Measurements from ENCODE around the gene OTUD4.
"Not testable (repeated sequence)": the region's sequence is repeated elsewhere in the genome, so short reads cannot be mapped to it uniquely, and the experiment has no call there.

OTUD4 gene, protein sequence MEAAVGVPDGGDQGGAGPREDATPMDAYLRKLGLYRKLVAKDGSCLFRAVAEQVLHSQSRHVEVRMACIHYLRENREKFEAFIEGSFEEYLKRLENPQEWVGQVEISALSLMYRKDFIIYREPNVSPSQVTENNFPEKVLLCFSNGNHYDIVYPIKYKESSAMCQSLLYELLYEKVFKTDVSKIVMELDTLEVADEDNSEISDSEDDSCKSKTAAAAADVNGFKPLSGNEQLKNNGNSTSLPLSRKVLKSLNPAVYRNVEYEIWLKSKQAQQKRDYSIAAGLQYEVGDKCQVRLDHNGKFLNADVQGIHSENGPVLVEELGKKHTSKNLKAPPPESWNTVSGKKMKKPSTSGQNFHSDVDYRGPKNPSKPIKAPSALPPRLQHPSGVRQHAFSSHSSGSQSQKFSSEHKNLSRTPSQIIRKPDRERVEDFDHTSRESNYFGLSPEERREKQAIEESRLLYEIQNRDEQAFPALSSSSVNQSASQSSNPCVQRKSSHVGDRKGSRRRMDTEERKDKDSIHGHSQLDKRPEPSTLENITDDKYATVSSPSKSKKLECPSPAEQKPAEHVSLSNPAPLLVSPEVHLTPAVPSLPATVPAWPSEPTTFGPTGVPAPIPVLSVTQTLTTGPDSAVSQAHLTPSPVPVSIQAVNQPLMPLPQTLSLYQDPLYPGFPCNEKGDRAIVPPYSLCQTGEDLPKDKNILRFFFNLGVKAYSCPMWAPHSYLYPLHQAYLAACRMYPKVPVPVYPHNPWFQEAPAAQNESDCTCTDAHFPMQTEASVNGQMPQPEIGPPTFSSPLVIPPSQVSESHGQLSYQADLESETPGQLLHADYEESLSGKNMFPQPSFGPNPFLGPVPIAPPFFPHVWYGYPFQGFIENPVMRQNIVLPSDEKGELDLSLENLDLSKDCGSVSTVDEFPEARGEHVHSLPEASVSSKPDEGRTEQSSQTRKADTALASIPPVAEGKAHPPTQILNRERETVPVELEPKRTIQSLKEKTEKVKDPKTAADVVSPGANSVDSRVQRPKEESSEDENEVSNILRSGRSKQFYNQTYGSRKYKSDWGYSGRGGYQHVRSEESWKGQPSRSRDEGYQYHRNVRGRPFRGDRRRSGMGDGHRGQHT

GRCh38 chr4:145180298-145181090 lies at the start of gene OTUD4:
Gene OTUD4, minus strand, starts transcription at chr4:145180589. Its CDS starts 616 bp downstream, at chr4:145179973.
- peak; percentile 92 for DNase-seq (ENCODE audit: low spot score)

GRCh38 chr4:145223228-145223627 lies 42.8 kb upstream of the OTUD4 start:
- DNase-seq (ENCODE audit: low spot score), result not testable (repeated sequence)

DNA sequence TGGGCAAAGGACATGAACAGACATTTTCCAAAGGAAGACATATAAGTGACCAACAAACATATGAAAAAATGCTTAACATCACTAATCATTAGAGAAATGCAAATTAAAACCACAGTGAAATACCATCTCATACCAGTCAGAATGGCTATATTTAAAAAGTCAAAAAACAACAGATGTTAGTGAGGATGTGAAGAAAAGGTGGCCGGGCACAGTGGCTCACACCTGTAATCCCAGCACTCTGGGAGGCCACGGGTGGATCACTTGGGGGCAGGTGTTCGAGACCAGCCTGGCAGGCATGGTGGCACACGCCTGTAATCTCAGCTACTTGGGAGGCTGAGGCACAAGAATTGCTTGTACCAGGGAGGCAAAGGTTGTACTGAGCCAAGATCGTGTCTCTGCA lies 41.1 kb upstream of the OTUD4 start:
- DNase-seq (ENCODE audit: low spot score), result not testable (repeated sequence)

DNA sequence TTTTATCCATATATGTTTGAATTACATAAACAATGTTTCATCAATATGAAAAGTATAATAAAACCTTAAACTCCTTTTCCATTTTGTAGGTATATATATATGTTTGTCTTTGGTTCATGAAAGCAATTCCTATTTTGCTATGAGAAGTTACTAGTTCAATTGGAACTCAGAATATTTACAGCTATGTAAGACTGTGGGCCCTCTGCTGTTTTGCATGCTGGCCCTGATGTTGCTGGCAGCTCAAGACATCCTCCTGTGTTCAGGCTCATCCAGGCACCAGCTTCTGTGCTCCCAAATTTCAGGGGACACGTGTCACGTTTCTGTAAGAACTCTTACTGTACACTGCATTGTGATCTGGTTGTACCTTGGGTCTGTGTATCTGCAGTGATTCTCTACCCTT lies 38.7 kb upstream of the OTUD4 start:
- no peak for DNase-seq (ENCODE audit: low spot score)

- DNase-seq (ENCODE audit: low spot score), result peak; percentile 30
Measured at GRCh38 chr4:145218251-145218650, 37.9 kb upstream of the OTUD4 start.

GRCh38 chr4:145217349-145217748 lies 37.0 kb upstream of the OTUD4 start:
- DNase-seq (ENCODE audit: low spot score), result no peak

DNA sequence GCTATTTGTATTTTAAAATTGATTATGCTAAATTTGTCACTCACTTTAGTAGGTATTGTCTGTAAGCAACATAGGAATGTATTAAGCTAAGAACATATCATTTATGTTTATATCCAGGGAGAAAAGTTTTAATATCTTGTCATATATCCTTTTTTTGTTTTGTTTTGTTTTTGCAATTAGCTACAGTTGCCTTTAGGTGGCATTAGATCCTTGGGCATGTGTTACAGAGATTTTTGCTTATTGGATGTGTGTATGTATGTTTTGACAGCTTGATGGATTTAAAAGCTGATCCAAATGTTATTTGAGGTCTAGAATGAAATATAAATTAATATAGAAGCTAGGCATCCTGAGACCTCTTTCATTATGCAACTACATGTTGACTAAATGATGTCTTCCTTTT lies 36.1 kb upstream of the OTUD4 start:
- peak; percentile 19 for DNase-seq (ENCODE audit: low spot score)

GRCh38 chr4:145213245-145213644 lies 32.9 kb upstream of the OTUD4 start:
- DNase-seq (ENCODE audit: low spot score), result no peak

- no peak for DNase-seq (ENCODE audit: low spot score)
Measured at GRCh38 chr4:145207934-145208333, 27.5 kb upstream of the OTUD4 start.

- DNase-seq (ENCODE audit: low spot score), result no peak
Measured at GRCh38 chr4:145203410-145203809, 23.0 kb upstream of the OTUD4 start.

DNA sequence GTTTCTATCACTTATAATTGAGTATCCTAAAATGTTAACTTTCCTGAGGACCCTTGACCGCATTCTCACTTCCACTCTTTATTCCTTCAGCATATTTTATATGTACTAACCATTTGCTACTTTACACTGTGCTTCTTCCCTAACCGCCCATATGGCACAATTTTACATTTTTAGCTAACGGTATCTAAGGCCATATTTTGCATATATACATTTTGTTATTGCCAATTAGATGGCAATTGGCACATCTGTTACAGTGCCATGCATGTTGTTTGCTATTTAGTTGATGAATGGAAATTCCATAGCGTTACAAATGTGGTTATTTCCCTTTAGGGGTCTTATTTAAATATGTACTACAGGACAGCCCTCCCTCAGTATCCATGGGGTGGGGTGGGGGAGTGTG lies 20.0 kb upstream of the OTUD4 start:
- no peak for DNase-seq (ENCODE audit: low spot score)

DNA sequence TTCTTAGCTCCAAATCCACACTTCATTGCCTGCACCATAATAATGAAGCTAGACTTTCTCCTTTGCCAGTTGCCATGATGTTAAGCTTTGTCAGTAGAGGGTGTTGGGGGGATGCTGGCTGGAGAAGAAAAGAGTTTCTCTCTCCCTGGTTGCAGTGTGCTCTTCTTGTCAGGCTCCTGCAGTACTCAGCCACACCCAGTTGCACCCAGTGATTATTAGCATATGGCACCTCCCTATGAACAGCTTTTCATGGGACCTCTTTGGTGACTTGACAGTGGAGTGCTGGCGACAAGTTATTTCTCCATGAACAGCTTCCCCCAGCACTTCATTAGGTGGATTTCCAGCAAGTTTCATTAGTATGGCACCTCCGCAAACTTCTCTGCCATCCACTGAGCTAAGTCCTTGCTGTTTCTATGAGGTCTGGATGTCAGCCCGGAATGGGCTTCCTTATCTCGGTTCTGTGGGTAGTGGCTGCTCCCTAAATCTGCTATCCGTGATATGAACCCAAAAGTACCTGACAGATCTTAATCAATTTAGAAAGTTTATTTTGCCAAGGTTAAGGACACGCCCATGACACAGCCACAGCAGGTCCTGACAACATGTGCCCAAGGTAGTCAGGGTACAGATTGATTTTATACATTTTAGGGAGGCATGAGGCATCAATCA lies 18.8 kb upstream of the OTUD4 start:
- no peak for DNase-seq (ENCODE audit: low spot score)

GRCh38 chr4:145196747-145197146 lies 16.4 kb upstream of the OTUD4 start:
- DNase-seq (ENCODE audit: low spot score), result no peak

DNA sequence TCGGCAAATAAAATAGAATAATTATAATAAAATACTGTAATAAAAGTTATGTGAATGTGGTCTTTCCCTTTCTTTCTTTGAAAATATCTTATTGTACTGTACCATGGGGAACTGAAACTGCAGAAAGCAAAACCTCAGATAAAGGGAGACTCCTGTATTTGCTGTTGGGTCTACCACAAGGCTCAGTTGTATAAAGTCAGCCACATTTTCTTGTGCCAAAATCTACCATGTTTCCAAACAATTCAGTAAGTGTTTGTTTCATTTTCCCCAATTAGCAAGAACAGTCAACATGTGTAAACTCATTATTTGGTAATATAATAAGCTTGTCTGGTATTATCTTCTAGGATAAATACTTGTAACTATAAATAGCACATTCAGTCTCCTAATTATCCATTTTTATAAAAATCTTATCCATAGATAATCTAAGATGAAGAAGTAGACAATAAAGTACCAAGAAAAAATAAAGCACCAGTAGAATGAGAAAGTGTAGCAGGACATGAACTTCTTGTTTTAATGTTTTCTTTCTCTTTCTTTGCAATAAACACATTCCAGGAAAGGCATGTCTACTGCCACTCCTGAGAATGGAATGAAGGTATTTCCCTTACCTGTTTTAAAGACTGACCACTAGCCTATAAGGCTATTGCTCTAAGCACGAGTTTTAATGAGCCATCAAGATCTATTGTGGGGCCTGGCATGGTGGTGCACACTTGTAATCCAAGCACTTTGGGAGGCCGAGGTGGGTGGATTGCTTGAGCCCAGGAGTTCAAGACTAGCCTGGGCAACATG lies 15.0 kb upstream of the OTUD4 start:
- no peak for DNase-seq (ENCODE audit: low spot score)

DNA sequence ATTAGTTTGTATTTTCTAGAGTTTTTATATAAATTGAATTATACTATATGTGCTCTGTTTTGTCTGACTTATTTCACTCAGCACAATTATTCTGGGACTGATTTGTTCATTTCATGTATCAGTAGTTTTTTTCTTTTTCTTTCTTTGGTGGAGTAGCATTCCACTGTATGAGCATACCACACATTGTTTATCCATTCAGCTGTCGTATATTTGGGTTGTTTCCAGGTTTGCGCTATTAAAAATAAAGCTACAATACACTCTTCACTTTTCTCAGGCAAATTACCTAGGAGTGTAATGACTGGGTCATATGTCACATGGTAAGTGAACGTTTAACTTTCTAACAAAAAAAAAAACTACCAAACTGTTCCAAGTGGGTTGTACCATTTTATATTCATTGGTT lies 9.6 kb upstream of the OTUD4 start:
- DNase-seq (ENCODE audit: low spot score), result no peak

DNA sequence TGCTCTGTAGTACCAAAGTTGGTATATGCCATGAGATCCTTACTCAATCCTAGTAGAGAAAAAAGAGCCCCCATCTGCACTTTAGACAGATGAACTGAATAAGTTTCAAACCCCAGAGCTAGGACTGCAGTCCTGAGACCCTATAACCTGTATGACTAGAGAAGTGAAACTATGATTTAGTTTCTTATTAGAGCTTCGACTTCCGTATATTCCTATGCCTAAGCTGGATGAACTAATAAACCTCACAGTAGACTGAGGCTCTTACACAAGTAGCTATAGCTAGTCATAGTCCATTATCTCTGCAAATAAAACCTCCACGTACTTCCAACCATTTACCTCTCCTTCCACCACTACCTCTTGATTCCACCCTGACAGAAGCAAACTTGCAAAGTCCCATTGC lies 6.3 kb upstream of the OTUD4 start:
- DNase-seq (ENCODE audit: low spot score), result peak; percentile 40

DNA sequence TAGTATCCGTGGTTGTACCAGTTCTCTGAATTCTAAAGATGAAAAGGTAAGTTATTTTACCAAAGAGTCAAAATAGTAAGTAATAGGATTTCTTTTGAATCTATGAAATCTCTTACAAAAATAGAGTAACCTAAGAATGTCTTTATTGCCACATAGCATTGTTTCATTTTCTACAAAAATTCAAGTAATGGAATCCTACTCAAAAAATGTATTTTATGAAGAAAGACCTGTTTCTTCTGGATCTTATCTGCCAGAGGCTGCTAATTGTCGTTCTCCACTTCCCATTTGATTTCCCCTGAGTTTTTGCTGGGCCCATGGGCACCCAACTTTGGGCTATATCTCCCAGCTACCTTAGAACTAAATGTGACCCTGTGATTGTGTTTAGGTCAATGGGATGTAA lies 3.2 kb upstream of the OTUD4 start:
- no peak for DNase-seq (ENCODE audit: low spot score)

DNA sequence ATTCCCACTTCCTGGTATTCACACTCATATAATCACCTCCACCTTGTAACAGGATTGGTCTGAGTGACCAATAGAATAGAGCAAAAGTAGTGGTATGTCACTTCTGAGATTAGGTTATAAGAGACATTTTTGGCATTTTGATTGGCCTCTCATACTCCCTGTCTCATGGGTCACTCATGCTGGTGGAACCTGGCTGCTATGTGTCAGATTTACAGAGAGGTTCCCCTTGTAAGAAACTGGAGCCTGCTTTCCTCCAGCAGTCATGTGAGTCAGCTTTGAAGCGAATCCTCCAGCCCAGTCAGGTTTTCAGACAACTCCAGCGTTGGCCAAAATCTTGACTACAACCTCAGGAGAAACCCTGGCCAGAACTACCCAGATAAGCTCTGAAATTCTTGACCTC lies 2.6 kb upstream of the OTUD4 start:
- no peak for DNase-seq (ENCODE audit: low spot score)

DNA sequence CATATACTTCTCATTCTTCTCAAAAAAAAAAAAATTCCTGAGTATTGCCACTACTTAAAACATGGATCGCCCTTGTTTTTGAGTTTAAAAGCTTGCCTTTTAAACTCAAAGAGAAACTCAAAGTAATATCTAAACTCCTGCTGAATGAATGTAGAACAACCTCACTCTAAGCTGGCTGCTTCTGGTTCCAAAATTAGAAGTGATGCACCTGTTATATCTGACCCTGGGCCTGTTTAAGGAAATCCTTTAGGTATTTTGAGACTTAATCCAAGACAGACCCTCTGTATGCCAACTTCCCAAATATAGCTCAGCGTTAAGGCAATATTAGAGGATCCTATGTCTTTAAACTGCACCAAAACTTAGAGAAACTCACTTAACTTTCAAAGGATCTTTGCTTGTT lies 1.8 kb upstream of the OTUD4 start:
- DNase-seq (ENCODE audit: low spot score), result no peak

GRCh38 chr4:145181091-145181501 lies 707 bp upstream of the OTUD4 start:
- no peak for DNase-seq (ENCODE audit: low spot score)

All from germinal center (tissue), 1 donor.